Iris pigment epithelial cell (primary cell): Measurements from ENCODE around the gene GJB1.

Experiments used
- DNase-seq: peaks from one replicate; pipeline ENCODE4 v3.0.0-alpha.2; 2011; ENCODE audit warnings: low read depth

GJB1 gene

DNA sequence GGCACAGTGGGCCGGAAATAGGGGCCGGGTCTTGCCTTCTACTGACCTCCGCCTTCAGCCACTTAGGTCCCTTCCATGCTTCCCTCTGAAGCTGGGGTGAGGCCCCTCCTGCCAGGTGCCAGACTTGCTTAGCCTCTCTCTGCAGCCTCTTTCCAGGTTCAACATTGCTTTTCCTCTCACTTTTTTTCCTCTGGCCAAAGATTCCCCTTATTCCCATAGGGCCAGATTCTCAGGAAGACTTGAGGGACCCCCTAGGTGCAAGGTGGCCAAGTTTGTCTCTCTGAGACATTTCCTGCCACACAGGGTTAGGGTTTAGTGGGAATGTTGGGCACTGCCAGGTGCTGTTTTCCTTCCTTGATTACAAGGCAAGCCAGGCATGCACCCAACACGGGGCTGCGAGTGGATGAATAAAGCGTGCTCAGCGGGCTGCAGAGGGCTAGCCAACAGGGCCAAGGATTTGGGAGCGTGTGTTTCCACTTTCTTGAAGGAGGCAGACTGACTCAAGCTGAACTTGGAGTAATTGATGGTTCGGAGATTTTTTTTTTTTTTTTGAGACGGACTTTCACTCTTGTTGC is 7.6 kb upstream of the GJB1 start:
- DNase-seq = no peak

DNA sequence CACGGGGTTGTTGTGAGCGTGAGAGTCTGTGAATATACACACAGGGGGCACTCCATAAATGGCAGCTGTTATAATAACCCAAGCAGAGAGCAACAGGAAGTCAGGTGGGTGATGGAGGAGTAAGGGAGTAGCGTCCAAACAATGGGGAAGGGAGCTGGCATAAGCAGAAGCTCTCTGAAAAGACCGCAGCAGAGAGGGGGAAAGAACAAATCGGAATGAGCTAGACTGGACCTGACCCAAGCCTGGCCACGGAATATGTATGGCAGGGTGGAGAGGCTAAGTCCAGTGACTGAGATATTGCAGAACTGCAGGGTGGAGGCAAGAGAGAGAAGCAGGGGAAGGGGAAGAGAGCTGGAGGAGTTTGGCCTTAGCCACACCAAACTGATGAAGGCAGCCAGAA is 6.5 kb upstream of the GJB1 start:
- no peak for DNase-seq

DNA sequence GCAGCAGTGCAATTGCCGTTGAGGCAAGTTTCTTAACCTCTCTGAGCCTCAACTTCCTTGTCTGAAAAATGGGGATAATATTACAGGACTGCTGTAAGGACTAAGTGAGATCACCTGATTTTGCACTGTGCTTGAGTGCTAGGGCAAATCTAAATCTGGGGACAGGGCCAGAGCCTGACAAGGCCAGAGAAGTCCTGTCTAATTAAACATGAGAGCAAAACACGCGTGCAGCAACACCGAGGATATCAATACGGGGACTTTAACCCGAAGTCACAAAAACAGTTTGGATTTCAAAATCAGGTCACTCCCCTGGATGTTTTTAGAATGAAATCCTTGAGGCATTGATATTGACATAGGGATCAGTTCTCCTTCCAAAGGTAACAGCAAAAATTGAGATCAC is 5.7 kb upstream of the GJB1 start:
- DNase-seq = no peak

DNA sequence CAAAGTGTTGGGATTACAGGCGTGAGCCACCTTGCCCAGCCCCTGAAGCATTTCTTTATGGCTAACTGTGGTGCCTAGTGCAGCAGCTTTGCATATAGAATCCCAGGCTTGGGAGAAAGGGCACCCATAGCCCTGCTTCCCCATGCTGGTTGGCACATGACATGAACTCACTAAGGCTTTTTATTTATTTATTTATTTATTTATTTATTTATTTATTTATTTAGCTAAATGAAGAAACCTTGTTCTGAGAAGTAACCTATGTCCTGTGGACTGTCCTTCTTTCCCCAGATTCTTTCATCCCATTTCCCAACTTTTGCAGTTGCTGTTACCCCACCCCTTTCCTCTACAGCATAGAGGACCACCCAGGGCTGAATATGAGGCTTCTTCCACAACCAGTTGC is 1.9 kb upstream of the GJB1 start:
- DNase-seq = no peak

DNA sequence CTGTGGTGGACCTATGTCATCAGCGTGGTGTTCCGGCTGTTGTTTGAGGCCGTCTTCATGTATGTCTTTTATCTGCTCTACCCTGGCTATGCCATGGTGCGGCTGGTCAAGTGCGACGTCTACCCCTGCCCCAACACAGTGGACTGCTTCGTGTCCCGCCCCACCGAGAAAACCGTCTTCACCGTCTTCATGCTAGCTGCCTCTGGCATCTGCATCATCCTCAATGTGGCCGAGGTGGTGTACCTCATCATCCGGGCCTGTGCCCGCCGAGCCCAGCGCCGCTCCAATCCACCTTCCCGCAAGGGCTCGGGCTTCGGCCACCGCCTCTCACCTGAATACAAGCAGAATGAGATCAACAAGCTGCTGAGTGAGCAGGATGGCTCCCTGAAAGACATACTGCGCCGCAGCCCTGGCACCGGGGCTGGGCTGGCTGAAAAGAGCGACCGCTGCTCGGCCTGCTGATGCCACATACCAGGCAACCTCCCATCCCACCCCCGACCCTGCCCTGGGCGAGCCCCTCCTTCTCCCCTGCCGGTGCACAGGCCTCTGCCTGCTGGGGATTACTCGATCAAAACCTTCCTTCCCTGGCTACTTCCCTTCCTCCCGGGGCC is 1.2 kb downstream of the GJB1 start:
- DNase-seq = no peak

DNA sequence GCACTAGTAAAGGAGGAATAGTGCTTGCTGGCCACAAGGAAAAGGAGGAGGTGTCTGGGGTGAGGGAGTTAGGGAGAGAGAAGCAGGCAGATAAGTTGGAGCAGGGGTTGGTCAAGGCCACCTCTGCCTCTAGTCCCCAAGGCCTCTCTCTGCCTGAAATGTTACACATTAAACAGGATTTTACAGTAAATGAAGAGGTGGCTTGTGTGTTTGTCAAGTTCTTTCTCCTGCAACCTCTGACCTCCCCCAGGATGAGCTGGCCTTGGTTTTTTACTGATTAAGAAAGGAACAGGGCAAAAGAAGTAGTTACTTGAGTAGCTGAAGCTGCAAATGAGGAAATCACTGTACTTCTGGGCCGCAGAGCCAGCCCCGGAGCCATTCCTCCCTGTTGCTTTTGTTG is 2.0 kb downstream of the GJB1 start:
- peak; percentile 7 for DNase-seq

DNA sequence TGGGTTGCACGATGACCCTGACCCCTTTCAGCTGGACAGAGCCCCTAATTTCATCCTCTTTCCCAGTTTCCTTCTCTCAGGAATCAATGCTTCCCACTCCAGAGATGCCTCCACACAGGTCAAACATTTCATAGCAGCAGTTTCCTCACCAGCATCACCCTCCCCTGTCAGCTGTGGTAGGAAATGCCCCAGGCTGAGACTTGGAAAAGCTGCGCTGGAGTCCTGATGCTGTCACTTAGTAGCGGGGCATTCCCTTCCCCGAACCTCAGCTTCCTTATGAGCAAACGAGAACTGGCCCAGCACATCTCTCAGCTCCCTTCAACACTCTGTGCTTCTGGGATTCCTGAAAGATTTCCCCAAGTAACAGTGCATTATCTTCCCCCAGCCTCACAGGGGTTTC is 2.7 kb downstream of the GJB1 start:
- DNase-seq = no peak

DNA sequence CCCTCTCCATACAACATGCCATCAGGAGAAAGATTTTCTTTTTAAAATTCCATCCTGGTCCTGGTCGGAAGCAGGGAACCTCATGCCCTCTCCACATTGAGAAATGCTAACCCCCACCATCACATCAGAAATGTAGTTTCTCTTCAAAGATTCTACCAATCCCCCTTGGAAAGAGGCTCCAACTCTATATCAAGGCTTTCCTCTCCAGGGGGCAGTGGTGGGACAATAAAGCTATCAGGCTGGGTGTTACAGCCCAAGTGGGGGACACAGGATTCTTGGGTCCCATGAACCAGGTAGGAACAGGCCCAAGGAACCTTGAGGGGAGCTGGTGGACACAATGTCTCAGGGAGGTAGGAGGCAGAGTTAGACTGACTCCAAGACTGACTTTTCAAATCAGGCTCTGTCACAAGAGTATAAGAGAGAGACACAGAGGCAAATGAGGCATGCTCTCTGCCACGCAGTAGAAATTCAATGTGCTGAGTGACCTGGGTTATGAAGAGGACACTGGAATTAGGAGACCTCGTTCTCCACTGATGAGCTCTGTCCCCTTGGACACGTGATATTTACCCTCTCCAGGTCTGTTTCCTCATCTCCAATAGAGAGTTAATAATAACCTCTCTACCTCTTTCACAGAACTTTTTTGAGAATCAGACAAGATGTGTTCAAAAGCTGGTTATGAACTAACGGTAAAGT is 4.5 kb downstream of the GJB1 start:
- no peak for DNase-seq

DNA sequence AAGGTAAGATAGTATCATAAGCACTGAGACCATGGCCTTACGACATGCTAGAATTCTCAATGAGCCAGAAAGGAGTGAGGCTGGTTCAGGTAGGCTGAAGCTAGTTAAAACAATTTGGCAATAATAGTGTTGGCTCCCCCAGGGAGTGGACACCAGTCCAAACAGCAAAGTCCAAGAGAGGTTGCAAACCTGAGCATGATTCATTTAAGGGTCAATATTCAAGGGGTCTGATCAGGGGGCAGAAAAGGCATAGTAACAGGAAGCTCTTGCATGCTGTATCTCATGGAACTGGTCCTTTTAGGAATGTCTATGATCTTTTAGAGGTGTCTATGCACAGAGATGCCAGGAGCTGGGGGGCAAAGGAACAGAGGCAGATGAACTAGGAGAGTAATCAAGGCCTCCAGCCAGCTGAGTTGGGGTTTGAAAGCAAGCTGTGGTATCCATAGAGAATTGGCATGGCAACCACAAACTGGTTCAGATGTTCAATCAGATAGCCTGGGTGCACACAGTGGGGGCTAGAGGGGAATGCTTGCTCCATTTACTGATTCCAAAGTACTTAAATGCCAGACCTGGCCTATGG is 5.1 kb downstream of the GJB1 start:
- DNase-seq = no peak

DNA sequence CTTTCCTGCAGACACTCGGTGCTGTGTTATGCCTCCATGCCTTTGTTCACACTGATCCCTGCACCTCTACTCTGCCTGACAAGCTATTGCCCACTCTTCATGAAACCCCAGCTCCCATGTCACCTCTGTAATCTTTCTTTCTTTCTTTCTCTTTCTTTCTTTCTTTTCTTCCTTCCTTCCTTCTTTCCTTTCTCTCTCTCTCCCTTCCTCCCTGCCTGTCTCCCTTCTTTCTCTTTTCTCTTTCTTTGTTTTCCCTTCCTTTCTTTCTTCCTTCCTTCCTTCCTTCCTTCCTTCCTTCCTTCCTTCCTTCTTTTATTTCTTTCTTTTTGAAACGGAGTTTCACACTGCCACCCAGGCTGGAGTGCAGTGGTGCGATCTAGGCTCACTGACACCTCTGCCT is 12.5 kb downstream of the GJB1 start:
- no peak for DNase-seq

DNA sequence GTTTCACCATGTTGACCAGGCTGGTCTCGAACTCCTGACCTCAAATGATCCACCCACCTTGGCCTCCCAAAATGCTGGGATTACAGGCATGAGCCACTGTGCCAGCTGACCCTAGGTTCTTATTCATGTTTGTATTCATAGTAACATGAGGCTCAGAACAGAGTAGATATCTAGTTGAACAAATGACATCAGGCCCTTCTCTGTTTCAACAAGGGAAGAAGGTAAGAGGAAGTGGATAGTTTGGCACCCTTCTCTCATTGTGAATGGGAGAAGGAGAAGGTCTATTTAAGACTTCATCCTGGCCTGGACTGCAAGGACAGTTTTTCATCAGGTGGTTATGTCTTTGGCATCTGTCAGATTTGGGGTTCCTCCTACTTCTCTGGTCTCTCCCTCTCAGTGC is 13.8 kb downstream of the GJB1 start:
- no peak for DNase-seq

DNA sequence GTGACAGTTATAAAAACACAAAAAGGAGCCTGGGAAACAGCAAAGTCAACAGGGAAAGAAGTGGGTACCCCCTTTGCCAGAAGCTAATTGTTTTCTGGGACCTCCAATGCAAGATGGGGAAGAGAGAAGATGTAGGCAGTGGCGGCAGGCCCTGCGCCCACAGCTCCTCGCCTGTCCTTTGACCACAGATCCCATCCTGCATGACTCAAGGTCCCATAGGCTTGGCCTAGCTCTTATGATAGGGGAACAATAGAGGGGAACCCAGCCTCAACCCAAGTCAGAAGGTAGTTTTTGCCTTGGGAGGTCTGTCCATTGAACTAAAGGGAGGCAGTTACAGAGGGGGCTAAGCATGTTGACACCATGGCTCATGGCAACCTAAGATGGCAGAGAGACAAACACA is 16.8 kb downstream of the GJB1 start:
- no peak for DNase-seq

DNA sequence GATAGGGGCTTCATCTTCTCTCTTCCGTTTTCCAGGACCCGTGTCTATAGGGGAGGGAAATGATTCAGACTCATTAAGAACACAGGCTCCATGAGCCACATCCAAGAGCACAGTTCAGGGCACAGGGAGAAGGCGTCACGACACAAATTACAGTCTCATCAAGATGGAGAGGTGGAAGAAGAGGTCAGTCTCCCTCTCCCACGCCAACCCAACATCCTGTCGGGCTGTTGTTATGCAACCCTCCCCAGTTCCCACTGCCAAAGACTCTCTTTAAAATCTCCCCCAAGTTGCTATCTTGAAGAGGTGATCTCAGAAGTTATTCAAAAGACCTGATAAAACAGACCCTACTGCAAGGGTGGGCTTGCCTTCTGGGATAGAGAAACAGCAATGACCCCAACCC is 18.3 kb downstream of the GJB1 start:
- DNase-seq = no peak

DNA sequence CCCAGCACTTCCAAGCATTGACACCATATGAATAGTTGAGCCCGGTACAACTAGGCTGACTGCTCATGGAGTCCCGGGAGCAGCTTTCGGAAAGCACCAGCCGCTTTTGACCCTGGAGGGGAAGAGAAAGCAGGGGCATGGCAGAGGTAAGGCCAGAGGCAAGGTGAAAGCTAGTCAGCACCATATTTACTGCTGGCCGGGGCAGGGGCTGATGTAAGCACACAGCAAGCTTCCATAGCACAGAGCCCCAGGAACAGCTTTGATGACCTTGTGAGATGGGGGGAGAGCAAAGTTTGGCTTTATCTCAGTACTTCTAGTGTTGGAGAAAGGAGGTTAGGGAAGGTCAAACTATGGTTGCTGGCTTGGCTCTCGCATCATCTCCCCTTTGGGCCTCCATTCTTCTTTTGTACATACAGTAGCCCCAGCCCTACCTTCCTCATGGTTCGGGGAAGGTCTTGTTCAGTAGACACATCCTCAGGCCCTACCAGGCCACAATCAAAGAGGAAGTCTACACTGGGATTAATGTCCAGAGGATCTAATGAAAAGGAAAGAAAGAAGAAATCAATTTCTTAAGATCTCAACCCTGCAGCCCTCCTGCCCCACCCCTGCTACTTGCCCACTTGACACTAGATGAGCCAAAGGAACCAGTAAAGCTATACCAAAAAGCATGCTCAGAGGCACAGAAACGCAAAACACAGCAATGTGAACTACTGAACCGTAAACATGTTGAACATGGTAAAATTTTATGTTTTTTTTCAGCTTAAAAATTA is 21.5 kb downstream of the GJB1 start:
- DNase-seq = no peak

DNA sequence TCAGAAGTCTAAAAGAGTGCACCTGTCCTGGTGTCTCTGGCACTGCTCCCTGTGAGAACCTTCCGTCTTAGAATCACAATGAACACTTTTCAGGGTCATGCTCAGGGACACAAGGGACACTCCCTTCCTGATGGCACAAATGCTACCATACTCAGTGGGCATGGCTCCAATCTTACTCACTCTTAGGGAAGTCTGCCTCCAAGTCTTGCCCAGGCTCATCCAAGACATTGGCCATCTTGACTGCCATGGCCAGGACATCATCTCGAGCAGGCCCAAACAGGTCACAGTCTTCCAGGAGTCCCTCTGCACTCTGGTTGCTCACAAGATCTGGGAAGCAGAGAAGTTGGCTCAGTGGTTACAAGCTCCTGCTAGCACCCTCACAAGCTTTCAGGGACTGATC is 22.1 kb downstream of the GJB1 start:
- DNase-seq = no peak

DNA sequence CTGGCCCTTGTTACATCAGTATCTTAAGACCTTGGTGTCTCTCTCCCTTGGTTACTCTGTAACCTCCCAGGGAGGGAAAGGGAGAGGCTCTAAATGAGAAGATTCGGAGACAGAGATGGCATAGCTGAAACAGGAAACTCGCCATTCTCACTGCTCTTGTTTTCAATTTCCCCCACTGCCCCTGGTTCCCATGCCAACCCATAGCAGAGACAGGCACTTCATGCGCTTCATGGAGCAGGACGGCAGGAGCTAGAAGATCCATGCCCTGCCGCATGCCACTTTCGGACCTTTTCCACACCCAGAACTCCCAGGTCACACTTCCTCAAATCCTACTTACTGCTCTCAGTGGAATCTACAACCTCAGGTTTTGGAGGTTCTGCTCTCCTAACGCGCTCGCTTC is 27.8 kb downstream of the GJB1 start:
- no peak for DNase-seq

DNA sequence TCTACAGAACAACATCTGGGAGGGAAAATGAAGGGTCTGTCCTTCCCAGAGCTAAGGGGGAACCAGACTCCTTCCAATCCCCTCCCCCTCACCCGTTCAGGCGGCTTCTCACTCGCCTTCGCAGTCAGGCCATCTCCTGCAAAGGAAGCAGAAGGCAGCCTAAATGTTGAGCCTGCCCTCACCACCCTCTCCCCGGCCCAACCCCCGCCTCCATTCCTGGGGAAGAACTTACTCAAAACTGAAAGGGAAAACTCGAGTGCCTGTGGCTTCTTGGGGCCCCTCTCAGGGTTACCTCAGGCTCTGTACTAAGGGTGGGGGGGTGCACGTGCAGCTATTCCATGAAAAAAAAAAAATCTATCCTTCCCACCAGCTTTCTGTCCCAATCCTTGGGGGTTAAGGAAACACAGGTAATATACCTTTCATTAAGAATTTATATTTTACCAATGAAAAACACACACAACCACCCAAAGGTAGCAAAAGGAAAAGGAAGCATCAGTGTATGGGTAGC is 28.5 kb downstream of the GJB1 start:
- peak; percentile 14 for DNase-seq

DNA sequence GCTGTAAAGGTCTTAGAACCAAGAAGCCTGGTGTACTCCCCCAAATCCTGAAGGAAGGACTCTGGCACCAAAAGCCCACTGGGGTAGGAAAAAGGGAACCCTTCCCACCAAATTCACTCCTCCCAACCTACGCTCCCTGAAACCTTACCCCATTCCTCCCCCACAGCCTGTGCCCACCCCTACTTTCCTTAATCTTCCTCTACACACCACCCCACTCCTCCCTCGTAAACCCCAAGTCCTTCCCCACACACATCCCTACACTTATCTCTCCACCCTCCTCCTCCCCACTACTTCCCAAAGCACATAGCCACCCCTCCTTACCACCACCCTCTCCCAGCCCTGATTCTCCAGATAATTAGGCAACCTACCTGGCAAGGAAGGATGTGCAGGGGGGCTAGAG is 29.2 kb downstream of the GJB1 start:
- no peak for DNase-seq

DNA sequence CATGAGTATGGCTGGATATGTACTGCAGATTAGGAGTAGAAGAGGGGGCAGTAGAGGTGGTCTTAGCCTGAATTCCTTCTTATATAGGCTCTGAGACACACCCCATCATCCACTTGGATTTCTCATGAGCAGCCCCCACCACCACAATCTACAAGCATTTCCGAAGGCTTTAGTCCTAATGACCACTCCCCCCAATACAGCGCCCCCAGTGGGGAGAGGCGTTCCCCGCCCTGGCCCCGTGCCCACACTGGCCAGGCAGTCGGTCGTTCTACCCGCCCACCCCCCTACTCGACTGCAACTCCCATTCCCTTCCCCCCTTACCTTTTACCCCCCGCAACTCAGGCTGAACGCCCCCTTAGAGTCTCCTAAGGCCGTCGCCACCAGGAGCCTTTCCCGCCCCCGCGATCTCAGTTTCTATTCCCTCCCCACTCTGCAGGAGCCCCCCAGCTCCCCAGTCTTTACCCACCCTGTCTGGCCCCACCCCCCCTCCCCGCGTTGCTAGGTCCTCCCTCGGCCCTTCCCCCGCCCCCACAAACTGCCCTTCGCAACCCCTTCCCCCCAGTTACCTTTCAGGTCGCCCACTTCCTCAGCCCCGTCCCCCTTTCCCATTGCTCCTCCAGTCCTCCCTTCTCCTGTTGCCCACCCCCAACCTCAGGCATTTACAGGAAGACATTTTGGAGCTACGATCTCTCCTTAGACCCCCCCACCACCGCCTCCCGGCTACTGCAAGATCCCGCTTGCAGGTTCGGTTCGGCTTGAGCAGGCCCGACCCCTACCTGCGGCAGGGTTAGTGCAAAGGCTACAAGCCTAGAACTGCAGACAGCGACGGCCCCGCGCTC is 30.4 kb downstream of the GJB1 start:
- peak; percentile 13 for DNase-seq

DNA sequence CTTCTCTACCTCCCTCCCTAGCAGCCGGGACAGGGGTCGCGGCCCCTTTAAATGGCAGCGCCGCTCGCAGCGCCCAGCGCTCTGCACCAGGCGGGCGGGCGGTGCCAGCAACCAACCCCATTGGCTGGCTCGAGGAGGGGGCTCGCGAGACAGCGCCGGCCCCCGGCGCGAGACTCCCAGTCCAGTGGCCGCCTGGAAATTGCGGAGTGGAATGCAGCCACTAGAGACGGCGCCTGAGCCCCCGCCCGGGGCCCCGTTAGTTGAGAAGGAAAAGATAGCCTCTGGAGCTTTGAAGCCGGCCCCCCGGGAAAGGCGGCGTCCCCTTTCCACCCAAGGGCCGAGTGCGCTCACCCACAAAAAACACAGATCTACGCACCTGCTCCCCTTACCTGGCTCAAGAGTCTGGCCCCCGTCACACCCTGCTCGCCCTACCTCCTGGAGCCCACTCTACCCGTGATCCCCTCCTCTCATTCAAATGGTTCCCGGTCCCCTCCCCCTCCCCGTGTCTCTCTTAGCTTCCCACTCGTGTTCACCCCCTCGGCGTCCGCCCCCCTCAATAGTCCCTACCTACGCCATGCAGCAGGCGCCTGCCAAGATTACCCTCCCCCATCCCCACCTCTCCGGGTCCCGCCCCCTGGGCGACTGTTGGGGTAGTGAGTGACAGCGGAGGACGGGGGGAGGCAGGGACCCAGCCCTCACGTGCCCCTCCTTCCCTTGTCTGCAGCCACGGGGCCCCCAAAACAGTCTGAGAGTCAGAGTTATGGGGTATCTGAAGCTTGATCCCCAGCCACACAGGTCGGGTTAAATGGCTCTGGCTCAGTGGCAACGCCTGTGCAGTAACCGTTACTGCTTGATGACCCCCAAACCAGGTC is 31.3 kb downstream of the GJB1 start, which contains the start of gene ZMYM3:
TSS of gene ZMYM3 (minus strand) at position 49 of the 872 bp plus-strand sequence. CDS start 885 bp downstream, outside the sequence.
- DNase-seq = peak; percentile 84
